Memory B cell (primary cell): Measurements from ENCODE around the gene ANO2.

Source experiments
- ATAC-seq: fragments of 150-1000 bp; cut with Tn5 transposase; 2 replicates; pipeline ENCODE4 v1.10.0; 2021; ENCODE audit warnings: low read depth, mild to moderate bottlenecking, moderate library complexity
- DNase-seq, 2 donors: peaks; one replicate each; pipeline ENCODE4 v3.0.0; 2022; ENCODE audit warnings: low spot score in 2 of 2
- H3K27ac Mint-ChIP-seq: one replicate; pipeline ENCODE4 v1.8.0; 2022; ENCODE audit warnings: mild to moderate bottlenecking, moderate library complexity, mixed read lengths
- H3K27me3 Mint-ChIP-seq: one replicate; pipeline ENCODE4 v1.8.0; 2022; ENCODE audit warnings: mixed read lengths
- H3K36me3 Mint-ChIP-seq: one replicate; pipeline ENCODE4 v1.8.0; 2022; ENCODE audit warnings: mild to moderate bottlenecking, mixed read lengths
- H3K4me1 Mint-ChIP-seq: one replicate; pipeline ENCODE4 v1.8.0; 2022; ENCODE audit warnings: mixed read lengths
- H3K4me3 Mint-ChIP-seq: one replicate; pipeline ENCODE4 v1.8.0; 2022; ENCODE audit warnings: mild to moderate bottlenecking, moderate library complexity, mixed read lengths
- H3K9me3 Mint-ChIP-seq: one replicate; pipeline ENCODE4 v1.8.0; 2022; ENCODE audit warnings: mixed read lengths

The ANO2 gene

DNA sequence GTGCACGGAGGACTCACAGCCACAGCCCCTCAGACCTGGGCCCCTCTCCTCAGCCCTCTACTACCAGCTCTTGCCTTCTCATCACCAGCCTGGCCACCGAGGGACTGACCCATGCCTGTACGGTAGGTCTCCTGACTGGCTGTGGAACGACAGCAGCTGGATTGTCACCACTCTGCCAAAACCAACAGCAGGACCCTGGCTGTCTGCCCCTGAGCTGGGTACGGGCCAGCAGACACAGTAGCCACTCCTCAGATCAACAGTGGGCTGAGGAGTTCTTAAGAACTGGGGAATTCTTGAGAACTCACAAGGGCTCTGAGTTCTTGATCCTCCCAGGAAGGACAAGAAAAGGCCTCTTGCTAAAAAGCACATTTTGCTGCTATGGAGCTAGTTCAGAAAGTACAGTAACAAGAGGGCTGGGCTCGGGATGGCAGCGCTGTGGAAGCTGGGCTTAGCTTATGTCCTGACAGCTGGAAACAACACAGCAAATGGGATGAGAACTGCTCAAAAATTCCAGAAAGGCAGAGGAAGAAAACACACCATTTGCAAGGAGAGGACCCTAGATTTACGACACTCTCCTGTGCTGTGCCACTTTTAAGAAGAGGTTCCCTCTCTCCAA, 176.4 kb downstream of the ANO2 start:
- no peak overlapping the region for H3K4me3 Mint-ChIP-seq
- H3K9me3 Mint-ChIP-seq = peaks cover 2% of the 10 kb centered on the region
- ATAC-seq = no peak
- H3K36me3 Mint-ChIP-seq = no peaks in the 10 kb centered on the region
- no peak overlapping the region for H3K27ac Mint-ChIP-seq
- no peak for DNase-seq
- H3K4me1 Mint-ChIP-seq = no peaks in the 10 kb centered on the region
- H3K27me3 Mint-ChIP-seq = peaks cover 9% of the 10 kb centered on the region

DNA sequence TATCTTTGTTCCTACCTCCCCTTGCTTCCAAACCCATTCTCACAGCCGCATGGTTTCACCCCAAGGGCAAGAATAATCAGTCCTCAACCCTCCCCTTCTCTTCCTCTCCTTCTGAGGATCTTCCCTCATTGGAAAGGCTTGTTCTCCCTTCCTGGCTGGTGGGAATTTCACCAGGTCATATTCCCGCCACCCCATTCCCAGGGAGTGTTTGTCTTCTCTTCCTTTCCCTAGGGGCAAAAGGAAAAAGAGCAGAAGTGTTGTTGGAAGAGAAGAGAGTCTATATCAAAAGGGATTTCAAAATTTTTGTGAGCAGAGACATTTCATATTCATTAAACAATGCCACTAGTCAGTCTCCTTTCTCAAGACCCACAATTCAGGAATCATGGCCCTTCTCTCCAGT, 176.9 kb downstream of the ANO2 start:
- no peak overlapping the region for H3K27ac Mint-ChIP-seq
- ATAC-seq (no peak), DNase-seq (no peak)
- no peaks in the 10 kb centered on the region for H3K36me3 Mint-ChIP-seq
- H3K4me3 Mint-ChIP-seq = no peak overlapping the region
- no peaks in the 10 kb centered on the region for H3K4me1 Mint-ChIP-seq
- H3K9me3 Mint-ChIP-seq = peaks cover 2% of the 10 kb centered on the region
- peaks cover 9% of the 10 kb centered on the region for H3K27me3 Mint-ChIP-seq

DNA sequence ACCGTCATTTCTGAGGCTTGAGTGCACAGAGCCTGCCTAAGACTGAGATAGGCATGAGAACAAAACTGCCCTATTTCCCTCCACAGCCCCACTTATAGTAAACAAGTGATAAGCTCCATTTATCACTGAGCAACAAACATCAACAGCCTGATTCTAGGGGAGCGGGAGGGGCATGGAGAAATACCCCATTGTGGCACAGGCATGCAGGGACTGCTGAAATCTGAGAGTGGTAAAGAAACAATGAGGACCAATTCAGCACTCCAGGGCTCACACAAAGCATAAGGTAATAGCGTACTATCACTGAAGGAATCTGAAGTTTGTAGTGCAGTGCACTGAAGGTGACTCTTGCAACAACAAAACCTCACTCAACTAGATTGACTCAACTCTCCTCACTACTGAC, 186.7 kb downstream of the ANO2 start:
- no peak for DNase-seq
- Mint-ChIP-seq H3K4me3 (no peak overlapping the region), H3K27me3 (peaks cover 8% of the 10 kb centered on the region), H3K27ac (no peak overlapping the region), H3K36me3 (no peaks in the 10 kb centered on the region), H3K9me3 (peaks cover 8% of the 10 kb centered on the region), H3K4me1 (no peaks in the 10 kb centered on the region)
- no peak for ATAC-seq

DNA sequence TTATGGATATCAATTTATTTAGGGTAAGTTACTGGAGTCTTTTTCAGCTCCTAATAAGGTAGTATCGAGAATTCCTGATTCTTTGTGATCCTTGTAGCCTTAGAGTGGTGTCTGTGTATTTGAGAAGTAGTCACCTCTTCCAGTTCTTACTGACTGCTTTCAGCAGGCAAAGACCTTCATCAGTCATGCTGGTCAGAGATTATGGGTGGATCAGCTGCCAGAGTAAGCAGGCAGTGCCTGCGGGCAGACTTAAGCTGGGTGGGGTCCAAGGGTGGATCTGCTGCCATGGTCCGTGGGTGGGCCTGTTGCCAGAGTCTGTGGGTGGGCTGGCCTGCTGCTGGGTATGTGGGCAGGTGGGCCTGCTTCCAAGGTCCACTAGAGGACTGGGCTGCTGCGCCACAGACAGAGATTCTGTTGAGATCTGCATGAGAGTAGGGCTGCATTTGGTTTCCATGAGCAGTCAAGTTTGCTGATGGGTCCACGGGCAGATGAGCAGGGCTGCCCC, 188.7 kb downstream of the ANO2 start:
- H3K4me3 Mint-ChIP-seq = no peak overlapping the region
- no peaks in the 10 kb centered on the region for H3K4me1 Mint-ChIP-seq
- H3K9me3 Mint-ChIP-seq = peaks cover 8% of the 10 kb centered on the region
- H3K27me3 Mint-ChIP-seq = peaks cover 8% of the 10 kb centered on the region
- H3K27ac Mint-ChIP-seq = no peak overlapping the region
- ATAC-seq = no peak
- H3K36me3 Mint-ChIP-seq = no peaks in the 10 kb centered on the region
- DNase-seq = no peak

DNA sequence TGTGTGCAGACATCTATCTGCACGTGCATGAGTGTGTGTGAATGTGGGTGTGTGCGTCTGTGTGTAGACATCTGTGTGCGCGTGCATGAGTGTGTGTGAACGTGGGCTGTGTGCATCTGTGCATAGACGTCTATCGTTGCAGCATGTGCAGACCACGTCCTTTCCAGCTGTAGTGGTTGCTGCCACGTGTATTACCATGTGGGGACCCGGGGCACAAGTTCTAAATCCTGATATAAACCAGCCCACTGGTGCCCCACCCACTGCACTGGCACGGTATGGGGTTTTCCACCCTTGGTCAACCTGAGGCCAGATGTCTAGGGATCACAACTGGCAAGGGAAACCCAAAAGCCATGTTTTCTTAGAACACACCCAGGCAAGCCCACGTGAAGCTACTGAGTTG, 197.0 kb downstream of the ANO2 start:
- DNase-seq = no peak
- H3K27ac Mint-ChIP-seq = no peak overlapping the region
- peaks cover 2% of the 10 kb centered on the region for H3K4me1 Mint-ChIP-seq
- no peak for ATAC-seq
- H3K4me3 Mint-ChIP-seq = no peak overlapping the region
- peaks cover 5% of the 10 kb centered on the region for H3K27me3 Mint-ChIP-seq
- H3K9me3 Mint-ChIP-seq = no peaks in the 10 kb centered on the region
- H3K36me3 Mint-ChIP-seq = no peaks in the 10 kb centered on the region

DNA sequence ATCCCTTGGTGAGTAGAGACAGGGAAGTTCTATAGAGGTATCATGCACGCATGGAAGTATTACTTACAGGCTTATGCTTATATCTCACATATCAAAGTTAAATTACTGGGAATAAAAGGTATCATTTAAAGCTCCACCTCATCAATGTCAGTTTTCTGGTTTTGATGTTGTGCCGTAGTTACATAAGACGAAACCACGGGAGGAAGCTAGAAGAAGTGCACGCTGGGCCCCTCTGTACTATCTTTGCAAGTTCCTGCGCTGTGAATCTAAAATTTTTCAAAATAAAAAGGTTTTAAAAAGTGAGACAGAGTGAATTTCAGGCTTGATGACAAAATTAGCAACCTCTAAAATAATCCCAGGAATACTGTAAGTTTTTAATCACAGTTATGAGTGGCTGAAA, 198.1 kb downstream of the ANO2 start:
- no peak for DNase-seq
- no peak overlapping the region for H3K4me3 Mint-ChIP-seq
- no peak for ATAC-seq

DNA sequence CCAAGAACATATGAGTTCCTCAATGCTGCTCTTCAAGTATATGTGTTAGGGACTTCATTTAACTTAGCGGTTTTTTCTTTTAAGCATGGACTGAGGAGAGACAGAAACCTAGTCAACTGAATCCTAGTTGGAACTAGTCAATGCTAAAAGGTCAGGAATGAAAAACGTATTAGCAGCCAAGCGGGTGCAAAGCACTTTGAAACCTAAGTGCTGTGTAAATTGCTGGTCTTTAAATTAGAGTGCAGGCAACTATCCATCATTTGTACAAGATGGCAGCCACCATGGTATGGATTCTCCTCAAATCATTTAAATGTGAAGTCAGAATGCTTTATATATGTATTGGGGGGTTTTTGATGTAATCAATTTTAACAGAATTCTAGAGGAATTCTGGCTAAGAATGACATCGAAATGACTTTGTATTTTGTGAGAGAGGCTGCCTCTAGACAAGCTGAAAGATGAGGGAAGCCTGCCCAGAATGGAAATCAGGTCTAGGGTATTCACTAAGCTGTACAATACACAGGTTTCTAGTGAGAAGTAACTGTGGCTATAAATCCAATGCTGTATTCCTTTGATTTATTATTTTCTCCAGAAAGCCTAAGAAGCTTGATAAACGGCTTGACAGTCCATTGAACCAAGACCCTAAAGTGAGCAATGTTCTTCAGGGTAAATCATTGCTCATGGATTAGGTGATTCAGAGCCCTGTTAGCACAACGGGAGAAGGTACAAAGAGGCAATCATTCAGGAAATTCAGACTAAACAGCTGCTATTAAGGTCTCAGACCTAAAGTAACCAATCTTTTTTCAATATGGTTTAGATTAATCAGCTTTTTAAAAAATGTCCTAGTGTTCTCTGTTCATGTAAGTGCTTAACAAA, 198.8 kb downstream of the ANO2 start:
- H3K9me3 Mint-ChIP-seq = no peaks in the 10 kb centered on the region
- no peak overlapping the region for H3K4me3 Mint-ChIP-seq
- ATAC-seq = no peak
- H3K27ac Mint-ChIP-seq = no peak overlapping the region
- H3K27me3 Mint-ChIP-seq = peaks cover 7% of the 10 kb centered on the region
- H3K4me1 Mint-ChIP-seq = peaks cover 2% of the 10 kb centered on the region
- H3K36me3 Mint-ChIP-seq = no peaks in the 10 kb centered on the region
- DNase-seq = no peak

More for the DNA sequence above, 198.1 kb downstream of the ANO2 start:
- Mint-ChIP-seq H3K27ac (no peak overlapping the region), H3K27me3 (peaks cover 5% of the 10 kb centered on the region), H3K36me3 (no peaks in the 10 kb centered on the region), H3K4me1 (peaks cover 2% of the 10 kb centered on the region), H3K9me3 (no peaks in the 10 kb centered on the region)

DNA sequence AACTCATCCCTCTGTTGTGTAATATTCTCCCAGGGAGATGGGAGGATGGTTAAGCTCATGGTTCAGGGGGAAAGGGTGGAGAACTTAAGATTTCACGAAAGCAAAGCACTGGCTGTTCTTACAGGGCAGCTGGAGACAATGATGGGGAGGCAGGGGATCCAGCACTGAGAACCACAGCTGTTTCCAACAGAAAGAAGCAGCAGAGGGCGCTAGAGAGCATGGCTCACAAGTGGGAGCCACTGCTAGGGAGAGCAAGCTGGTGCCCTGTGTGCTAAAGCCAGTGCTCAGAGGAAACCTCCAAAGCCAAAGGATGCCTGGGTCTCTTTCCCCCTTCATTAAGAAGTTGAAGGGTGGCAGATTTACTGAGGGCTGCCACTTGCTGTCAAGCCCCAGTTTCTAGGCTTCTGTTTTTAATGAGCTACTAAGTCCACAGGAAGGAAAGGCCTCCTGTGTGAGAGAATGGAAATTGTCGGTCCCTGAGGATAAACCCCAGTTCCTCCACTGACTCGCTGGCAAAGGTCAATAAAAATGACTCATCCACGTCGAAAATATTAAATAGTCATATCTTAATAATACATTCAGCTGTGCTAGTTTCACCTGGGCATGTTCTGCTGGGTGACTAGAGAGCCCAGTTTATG, 199.7 kb downstream of the ANO2 start:
- ATAC-seq = no peak
- no peaks in the 10 kb centered on the region for H3K9me3 Mint-ChIP-seq

DNA sequence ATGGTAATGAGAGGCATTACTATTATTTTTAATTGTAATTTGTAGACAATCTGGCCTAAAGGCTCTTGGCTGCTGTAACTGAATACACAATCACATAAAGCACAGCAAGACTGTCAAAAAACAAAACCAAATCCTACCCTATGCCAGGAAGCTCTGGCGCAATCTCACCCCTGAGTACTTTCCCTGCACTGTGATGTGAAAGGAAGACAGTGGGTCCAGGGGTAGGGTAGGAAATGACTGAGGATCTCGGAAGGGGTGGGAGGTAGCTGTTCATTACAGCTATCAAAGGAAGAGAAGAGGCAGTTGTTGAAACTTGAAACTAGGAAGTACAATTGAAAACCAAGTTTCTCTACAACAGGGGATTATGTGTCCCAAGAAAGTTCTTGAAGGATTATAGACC, 202.8 kb downstream of the ANO2 start:
- Mint-ChIP-seq H3K4me3 (no peak overlapping the region), H3K4me1 (no peaks in the 10 kb centered on the region), H3K27ac (no peak overlapping the region), H3K36me3 (no peaks in the 10 kb centered on the region), H3K9me3 (no peaks in the 10 kb centered on the region), H3K27me3 (peaks cover 7% of the 10 kb centered on the region)
- no peak for ATAC-seq
- DNase-seq = no peak

More for the DNA sequence above, 199.7 kb downstream of the ANO2 start:
- H3K4me3 Mint-ChIP-seq = no peak overlapping the region
- H3K36me3 Mint-ChIP-seq = no peaks in the 10 kb centered on the region
- no peak overlapping the region for H3K27ac Mint-ChIP-seq
- DNase-seq = peak in 1 of 2 donors; percentile 7
- peaks cover 2% of the 10 kb centered on the region for H3K4me1 Mint-ChIP-seq
- peaks cover 10% of the 10 kb centered on the region for H3K27me3 Mint-ChIP-seq

DNA sequence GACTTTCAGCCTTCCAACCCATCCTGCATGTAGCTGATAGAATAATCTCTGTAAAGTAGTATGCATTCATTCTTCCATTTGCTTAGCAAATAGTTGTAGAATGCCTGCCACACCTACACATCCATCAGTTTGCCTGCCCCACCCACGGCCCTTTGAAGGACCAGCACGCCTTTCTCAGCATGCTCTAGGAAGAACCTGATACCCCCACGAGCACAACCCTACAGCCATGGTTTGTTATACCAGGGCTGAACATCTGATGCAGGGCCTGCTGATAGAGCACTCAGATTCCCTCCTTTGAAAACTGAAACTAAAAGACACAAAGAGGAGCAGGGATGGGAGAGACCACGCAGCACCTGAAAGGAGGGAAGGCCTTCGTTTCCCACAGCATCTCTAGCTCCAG, 205.1 kb downstream of the ANO2 start:
- Mint-ChIP-seq H3K27me3 (peaks cover 8% of the 10 kb centered on the region), H3K9me3 (no peaks in the 10 kb centered on the region), H3K36me3 (no peaks in the 10 kb centered on the region), H3K4me1 (no peaks in the 10 kb centered on the region), H3K27ac (no peak overlapping the region), H3K4me3 (no peak overlapping the region)
- ATAC-seq = no peak
- DNase-seq = no peak

DNA sequence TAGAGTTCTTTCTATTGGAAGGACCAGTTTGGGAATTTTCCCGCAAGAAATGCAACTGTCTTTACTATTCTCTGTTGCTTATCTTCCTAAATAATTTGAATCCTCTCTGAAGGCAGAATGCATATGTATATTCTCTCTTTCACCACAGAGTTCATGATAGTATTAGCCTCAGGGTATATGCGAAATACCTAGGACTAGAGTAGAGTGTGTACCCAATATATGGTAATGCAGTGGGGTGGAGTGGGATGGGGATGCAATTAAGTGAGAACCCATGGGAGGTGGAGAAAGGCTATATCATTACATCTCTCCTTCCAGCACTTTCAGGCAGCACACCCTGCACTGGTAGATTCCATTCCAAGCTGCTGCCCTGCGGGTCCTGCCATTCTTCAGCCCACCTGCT, 207.3 kb downstream of the ANO2 start:
- no peak overlapping the region for H3K4me3 Mint-ChIP-seq
- H3K27ac Mint-ChIP-seq = no peak overlapping the region
- no peak for DNase-seq
- H3K36me3 Mint-ChIP-seq = no peaks in the 10 kb centered on the region
- H3K9me3 Mint-ChIP-seq = no peaks in the 10 kb centered on the region
- ATAC-seq = no peak
- peaks cover 6% of the 10 kb centered on the region for H3K27me3 Mint-ChIP-seq
- no peaks in the 10 kb centered on the region for H3K4me1 Mint-ChIP-seq

DNA sequence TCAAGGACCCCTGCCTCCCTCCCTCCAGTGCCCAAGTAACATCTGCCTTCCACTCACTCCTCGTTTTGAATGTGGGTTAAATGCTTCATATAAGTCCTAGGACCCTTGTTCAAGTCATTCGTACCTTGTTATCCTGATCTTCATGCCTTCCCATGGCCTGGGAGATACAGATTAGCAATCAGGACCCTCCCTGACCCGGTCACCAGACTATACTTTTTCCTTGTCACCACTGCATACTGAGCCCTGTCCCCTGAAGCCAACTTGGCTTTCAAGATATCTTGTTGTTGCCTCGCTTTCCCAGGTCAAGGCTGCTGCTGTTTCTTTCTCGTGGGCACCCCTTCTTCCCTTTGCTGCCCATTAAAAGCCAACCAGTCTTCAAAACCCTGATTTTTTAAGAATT, 208.5 kb downstream of the ANO2 start:
- Mint-ChIP-seq H3K27me3 (peaks cover 6% of the 10 kb centered on the region), H3K9me3 (no peaks in the 10 kb centered on the region), H3K36me3 (no peaks in the 10 kb centered on the region), H3K27ac (no peak overlapping the region), H3K4me1 (no peaks in the 10 kb centered on the region), H3K4me3 (no peak overlapping the region)
- DNase-seq (no peak), ATAC-seq (no peak)

DNA sequence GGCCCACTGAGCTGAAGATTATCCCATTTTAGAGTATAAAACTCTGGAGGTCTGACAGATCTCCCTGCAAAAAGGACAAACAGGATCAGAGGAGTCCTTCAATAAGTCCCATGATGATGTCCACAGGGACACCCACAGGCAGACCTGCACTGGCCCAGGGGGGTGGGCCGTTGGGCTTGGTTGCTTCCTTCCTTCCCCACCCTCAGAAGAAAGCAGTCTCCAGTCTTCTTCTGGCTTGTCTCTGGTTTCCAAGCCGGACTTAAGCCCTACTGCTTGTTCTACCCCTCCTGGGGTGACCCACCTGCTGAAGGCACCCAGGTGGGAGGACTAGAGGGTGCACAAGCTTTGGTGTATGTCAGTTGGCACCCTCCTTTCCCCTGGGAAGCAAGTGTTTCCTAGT, 209.0 kb downstream of the ANO2 start:
- DNase-seq (no peak), ATAC-seq (no peak)
- Mint-ChIP-seq H3K27me3 (peaks cover 4% of the 10 kb centered on the region), H3K27ac (no peak overlapping the region), H3K36me3 (no peaks in the 10 kb centered on the region), H3K9me3 (no peaks in the 10 kb centered on the region), H3K4me3 (no peak overlapping the region), H3K4me1 (no peaks in the 10 kb centered on the region)

DNA sequence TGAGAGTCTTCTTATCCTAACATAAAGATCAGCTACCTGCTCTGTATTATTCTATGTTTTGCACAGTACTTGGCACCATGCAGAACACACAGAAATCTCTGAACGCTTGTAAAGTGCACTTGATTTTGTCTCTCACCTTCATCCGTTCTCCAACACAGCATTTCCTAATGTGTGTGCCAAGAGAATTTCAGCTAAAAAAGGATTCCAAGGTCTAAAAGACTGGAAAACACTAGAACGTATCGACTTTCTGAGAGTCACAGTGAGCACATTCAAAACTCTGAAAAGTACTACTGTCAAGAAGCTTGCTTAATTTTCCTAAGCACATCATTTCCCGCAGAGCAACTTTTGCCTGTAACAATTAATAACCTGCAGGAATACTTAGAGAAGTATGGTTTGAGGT, 211.1 kb downstream of the ANO2 start:
- no peak for ATAC-seq
- Mint-ChIP-seq H3K4me1 (no peaks in the 10 kb centered on the region), H3K27ac (no peak overlapping the region), H3K9me3 (no peaks in the 10 kb centered on the region), H3K36me3 (no peaks in the 10 kb centered on the region), H3K4me3 (no peak overlapping the region), H3K27me3 (peaks cover 2% of the 10 kb centered on the region)
- no peak for DNase-seq
